Measurements from ENCODE around the gene FGFR2.
"Not testable (repeated sequence)": the region's sequence is repeated elsewhere in the genome, so short reads cannot be mapped to it uniquely, and the experiment has no call there.

The FGFR2 gene

DNA sequence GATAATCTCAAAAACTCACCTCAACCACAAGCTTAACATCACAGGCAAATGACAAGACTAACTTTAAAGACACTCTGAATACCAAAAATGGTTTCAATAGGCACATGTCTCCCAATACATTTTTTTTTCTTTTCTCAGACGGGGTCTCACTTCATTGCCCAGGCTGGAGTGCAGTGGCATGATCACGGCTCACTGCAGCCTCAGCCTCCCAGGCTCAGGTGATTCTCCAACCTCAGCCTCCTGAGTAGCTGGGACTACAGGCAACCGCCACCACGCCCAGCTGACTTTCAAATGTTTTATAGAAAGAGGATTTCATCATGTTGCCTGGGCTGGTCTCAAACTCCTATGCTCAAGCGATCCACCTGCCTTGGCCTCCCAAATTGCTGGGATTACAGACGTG is 77.7 kb downstream of the FGFR2 start:
- DNase-seq: not testable (repeated sequence)

DNA sequence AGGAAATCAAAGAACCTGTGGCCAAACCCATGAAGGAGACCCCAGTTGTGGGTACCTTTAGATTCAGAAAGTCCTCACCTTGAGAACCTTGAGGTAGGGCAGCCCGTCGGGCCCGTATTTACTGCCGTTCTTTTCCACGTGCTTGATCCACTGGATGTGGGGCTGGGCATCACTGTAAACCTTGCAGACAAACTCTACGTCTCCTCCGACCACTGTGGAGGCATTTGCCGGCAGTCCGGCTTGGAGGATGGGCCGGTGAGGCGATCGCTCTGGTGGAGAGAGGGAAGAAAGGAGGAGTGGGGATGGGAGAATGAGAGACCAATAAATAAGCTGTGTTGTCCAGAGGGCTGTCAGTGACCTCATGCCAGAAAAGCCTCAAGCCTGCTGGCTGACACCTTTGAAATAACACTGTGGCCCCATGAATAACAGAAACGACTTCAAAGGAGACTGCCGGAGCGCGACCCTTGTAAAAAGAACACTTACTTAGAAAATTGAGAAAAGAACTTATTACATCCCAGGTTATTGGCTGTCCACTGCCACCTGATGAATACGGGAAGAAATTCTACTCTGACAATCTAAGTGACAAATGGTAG is 78.2 kb downstream of the FGFR2 start:
- no peak for DNase-seq

DNA sequence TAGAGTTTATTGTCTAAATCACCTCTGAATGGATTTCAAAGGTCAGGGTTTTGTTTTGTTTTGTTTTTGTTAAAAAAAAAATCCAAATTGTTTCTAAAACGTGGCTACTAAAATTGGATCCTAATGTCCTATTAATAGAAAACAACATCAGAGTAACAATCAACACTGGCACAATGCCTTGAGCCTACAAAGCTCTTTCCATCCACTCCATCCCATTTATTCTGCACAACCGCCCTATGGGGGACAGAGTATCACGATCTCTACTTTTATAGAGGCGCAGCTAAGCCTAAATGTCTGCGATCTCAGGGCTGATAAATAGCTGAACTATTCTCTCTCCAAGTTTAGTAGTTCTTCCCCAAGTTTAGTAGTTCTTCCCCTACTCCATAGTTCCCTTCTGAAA is 78.8 kb downstream of the FGFR2 start:
- DNase-seq: no peak

DNA sequence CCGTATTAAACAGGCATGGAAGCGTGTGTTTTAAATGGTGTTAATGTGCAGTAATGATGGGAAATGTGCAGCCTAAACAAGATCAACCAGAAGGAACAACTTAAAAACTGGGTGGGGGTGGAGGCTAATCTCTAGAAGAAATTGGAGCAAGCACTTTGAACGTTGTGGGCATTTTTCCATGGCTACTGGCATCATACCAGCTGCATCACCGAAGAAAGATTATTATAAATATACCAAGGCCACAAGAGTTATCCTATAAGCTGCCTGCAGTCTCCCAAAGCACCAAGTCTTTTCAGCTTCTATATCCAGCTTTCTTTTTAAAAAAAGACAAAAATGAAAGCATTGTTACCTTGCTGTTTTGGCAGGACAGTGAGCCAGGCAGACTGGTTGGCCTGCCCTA is 79.9 kb downstream of the FGFR2 start:
- no peak for DNase-seq

DNA sequence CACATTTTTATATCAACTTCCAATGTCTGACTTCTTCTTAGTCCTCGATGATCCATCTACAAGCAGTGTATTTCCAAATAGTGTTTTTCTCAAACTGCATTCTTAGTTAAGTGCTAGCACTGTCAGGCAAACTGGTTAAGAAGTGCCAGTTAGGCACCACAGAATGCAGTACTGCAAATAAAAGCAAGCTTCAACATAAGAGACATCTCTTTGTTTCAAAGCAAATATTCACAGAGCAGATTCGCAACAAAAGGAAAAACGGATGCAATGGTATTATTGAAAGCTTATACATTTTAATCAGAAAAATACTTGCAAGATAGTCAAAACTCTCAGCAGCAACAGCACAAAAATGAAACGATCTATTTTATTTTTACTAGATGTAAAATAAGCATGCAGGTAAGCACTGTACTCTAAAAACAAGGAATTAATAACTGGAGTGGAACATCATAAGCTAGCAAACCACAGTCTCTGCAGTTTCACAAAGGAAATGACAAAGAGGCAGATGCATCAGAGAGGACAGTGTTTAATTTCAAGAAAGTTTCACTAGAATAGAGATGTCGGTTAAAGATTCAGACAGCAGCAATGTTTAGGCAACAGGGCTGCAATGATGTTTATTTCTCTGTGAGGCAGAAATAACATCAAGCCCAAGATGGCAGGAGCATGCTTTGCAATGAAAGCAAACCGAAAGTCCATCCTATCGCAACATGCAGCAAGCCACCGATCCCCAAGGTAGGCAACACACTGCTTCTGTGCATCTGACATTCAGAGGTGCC is 82.0 kb downstream of the FGFR2 start:
- no peak for DNase-seq

DNA sequence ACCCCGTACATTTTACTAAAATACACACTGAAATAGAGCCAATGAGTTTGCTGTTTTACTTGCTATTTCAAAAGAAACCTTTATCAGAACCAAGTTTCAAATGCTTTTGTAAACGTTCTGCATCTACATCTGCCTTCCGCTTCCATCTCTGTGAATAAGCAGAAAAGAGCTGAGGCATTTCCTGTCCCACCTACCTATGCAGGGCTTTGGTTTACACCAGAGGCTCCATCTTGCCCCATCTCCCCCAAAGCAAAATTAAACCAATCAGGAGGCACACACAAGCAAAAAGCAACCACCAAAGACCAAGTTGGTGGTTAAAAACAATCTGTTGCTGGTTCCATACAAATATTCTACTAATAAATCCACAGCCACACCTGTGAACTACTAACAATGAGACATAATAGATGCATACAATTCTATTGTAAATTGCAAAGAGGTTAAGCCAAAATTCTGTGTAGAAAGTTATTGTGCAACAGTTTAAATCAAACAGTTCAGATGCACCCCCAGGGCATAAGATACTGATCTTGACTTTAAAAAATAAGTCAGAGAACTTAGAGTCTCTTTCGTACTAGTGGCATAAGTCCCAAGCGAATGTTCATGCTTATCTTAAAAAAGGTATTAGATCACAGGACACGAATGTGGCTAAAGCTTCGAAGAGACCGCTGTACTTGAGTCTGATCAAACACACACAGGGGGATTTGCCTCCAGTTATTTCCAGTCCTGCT is 83.9 kb downstream of the FGFR2 start:
- DNase-seq: no peak

DNA sequence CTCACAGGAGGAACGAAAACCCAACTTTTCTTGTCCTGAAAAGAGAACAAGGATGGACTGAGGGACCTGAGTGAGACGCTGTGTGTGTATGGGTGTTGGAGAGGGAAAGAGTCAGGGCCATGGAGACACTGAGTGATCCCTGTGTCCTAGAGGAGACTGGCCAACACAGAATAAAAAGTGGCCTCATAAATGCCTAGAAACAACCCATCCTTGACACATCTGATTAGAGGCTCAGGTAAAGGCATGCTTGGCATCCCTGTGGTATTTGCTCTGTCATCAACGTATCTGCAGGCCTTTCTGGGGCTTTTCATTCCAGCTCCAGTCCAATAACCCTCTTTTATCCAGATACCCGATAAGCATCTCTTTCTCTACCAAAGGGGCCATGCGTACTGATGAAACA is 86.3 kb downstream of the FGFR2 start:
- DNase-seq: no peak

DNA sequence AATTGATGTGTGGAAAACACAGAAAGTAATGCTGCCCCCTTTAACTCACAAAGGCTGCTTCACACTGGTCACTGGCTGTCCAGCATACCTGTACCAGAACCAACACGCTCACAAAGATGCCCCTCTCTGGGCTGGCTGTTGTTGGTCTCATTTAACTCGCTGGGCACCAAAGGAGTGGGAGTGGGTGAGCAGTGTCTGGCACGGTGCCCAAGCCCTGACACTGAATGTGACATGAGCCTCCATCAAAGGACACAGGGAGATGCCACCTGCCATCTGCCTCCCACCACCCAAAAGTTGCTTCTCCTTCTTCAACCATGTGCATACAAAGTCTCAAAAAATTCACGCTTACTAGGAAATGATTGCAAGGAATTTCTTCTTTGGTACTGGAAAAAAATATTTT is 86.8 kb downstream of the FGFR2 start:
- no peak for DNase-seq

DNA sequence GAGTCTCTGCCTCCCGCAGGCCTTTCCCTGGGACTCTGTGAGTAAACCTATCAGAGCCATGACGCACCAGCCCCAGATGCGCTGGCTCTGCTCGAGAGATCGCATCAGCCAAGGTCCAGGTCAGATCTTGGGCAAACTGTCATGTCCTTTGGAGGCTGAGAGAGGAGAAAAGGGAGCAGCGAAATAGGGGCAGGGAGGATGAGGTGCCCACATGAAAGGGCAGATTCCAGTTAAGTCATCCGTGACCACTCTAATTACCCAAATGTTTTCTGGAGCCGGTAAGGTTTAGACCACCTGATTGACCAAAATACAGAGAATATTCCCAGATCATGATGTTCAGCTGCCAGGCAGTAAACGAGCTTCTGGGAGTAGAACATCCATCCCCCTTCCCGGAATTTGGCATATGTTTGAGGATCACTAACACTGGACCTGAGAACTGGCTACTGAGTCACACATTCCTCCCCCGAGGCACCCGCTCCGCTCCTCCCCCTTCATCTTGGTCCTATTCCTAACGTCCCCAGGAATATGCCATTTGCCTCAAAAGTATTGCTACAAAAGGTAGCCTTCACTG is 88.0 kb downstream of the FGFR2 start:
- DNase-seq: no peak

DNA sequence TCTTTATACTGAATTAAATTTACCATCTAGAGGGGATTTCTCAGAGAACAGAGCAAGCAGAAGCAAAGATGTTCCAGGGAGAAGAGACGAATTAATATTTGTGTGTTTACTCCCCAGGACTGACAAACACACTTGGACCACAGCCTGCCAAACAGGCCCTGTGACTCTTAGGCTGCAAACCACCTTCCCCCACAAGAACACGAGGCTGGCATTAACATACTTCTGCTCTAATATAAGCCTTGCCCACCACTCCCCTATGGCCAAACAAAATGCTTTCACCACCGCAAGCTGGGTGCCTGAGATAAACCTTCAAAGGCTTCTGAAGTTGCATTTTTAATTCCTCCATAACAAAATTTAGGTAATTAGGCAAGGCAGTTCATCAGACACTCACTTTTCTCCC is 88.4 kb downstream of the FGFR2 start:
- DNase-seq: no peak

DNA sequence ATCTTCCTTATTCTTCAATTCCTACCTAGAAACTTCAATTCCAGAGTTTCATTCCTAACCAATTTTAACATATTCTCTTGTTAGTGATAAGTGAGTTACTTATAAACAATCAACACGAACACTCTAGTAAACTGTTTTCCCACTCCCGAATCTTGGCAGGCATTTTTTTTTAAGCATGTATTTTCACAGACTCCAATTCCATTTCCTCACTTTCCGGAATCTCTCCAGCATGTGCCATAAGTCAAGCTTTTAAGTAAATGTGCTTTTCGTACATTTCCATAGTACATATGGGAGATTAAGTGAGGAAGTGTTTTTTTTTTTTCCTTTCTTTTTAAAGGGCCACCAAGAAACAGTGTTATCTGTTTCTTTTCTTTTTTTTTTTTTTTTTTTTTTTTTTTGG is 89.1 kb downstream of the FGFR2 start:
- no peak for DNase-seq

DNA sequence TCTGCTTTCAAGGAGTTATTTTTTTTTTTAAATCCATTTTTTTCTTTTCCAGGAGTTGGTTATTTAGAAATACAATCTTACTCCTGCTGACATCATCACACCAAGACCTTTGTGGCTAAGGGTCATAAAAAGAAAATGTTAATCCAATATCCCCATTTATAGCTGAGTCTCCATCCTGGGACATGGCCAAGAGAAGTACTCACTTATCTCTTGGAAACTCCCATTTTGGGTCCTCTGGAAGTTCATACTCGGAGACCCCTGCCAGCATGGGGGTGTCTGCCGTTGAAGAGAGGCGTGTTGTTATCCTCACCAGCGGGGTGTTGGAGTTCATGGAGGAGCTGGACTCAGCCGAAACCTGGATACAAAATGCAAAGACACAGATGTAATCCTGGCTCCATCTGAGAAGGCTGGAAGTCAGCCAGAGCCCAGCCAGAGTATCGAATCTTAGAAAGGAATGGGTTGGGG is 94.6 kb downstream of the FGFR2 start:
- no peak for DNase-seq

DNA sequence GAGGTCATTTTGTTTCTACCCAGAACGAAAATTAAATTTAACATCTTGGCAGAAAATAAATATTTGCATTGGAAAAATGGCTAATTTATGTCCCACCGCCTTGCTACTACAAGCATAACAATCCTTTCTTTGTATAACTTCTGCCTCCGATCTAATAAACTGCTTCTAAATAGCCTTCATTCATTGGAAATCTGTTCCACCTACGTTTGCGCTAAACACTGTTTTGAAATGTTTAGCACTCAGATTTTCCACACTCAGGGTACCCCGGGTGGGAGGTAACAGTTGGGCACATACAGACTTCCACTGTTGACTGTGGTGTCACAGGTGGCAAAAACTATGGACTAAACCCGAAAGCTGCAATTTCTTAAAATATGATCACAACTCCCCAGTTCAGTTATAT is 96.4 kb downstream of the FGFR2 start:
- DNase-seq: no peak

DNA sequence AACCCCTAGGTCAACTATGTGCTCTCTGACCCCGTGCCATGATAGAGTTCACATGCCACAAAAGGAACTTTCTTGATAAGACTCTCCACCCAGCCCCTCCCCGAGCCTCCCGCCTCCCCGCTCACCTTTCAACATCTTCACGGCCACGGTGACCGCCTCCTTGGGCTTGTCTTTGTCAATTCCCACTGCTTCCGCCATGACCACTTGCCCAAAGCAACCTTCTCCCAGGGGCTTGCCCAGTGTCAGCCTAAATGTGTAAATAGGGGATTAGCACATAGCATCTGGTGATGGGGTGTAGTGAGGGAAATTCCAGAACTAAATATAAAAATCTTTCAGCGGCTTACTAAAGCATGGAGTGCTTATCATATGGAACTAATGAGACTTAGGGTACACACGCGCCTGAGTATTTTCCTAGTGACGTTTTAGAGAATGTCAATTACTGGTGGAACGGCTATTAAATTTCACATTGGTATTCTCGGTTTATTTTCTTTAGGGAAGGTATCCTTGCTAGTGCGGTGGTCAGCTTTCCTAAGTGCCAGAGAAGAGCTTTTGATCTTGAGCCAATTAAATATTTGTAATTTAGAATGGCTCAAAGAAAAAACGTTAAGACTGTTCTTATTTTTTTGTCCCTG is 97.4 kb downstream of the FGFR2 start:
- no peak for DNase-seq

DNA sequence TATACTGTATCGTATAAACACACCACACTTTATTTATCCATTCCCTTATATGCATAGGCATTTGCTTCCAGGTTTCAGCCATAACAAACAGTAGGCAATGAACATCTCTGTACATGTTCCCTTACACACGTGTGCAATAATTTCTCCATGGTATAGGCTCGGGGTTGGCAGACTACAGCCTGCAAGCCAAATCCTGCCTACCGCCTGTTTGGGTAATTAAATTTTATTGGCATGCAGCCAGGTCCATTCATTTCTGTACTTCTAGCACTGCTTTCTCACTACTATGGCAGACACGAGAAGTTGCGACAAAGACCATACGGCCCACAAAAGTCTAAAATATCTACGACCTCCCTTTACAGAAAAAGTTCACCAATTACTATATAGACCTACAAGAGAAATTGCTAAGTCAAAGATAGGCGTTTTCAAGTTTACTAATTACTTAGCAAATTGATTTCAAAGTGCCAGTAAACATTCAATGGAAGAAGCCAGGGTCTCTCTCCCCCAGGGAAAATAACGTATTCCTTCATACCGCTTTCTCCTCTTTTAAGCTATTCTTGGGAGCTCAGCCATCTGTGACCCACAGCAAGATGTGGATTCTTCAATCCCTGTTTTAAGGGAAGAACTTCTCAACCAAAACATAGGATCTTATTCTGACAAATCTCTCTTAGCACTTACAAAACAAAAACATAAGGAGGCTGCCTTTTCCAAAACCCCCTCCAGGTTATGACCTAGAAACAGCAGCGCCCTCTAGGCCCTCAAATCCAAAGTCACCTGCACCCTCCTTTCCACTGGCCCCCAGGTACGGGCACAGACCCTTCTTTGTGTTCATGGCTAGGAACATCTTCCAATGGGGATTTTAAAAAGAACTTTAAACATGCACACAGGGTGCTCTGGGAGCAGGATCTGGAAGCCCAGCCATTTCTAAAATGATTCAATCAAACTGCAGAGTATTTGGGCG is 100.5 kb downstream of the FGFR2 start:
- DNase-seq: no peak

DNA sequence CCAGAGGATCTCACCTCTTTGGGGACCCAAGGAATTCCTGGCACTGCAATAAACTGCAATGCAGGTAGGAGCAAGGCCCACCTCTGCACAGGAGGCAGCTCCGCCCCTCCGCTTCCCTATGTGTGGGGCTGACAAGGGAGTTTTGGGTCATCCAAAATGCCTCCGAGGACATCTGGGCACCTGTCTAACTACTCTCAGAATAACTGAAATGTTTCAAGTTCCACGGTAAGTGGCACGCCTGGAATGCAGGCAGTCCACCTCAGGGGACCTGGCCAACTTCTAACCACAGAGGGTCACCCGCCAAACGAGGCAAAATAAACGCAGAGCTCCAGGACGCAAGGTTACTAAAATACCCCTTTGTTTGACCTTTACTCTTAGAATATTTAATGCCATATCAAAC is 102.5 kb downstream of the FGFR2 start:
- no peak for DNase-seq

DNA sequence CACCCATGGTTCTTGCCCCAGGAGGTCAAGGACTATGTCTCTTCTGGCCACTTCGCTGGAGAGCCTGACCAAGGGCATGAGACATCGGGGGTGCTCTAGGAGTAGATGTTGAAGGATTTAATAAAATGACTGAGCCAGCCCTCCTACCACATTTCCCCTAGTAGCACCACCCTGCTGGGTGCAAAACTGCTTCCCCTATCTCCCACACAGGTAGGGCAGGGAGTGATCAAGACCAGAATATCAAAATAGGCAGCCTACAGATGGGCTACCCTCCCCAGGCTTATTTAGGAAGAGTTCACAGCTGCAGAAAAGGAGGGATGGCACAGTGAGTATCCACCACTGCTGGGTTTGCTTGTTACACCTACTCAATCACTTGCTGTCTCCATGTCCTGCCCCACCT is 103.9 kb downstream of the FGFR2 start:
- DNase-seq: no peak

DNA sequence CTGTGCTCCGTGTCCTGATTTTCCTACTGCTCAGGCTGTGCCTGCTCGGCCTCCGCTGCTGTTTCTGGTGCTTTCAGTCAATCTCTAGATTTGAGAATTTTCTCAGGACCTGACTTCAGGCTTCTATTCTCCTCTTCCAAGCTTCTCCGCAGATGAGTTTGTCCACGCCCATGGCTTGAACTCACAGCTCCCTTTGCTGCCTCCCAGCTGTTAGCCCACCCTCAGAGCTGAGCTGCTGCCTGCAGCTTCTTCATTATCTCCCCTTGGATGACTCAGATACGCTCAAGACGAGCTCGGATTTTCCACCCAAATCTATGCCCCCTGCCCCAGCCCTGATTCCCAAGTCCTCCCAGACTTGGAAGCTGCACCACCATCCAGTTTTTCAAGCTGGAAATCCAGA is 104.7 kb downstream of the FGFR2 start:
- DNase-seq: no peak

DNA sequence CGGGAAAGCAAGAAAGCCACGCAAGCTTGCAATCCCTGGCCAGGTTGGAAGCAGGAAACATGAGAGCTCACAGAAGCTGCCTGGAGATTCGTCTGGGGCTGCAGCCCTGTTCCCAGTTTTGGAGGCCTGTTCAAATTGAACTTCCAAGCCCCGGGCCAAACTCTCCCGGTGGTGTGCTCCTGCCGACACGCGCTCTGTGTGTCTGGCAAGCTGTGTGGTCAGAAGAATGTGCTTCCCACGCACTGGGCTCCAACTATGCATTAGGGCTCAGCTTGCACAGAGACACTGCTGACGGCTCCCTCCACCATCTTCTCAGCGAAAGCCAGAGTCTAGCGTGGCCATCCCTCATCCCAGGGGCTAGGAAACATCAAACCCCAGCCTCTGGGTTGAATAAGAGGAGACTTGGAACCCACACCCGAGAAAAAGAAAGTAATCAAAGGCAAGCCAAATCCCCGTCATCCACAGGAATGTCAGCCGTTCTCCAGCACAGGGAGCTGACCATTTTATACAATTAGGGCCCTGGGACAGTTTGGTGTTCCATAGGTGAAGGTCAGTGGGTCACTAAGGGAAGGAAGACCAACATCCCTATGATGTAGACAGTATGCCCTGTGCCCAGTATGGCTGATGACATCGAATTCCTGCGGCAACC is 107.2 kb downstream of the FGFR2 start:
- no peak for DNase-seq

DNA sequence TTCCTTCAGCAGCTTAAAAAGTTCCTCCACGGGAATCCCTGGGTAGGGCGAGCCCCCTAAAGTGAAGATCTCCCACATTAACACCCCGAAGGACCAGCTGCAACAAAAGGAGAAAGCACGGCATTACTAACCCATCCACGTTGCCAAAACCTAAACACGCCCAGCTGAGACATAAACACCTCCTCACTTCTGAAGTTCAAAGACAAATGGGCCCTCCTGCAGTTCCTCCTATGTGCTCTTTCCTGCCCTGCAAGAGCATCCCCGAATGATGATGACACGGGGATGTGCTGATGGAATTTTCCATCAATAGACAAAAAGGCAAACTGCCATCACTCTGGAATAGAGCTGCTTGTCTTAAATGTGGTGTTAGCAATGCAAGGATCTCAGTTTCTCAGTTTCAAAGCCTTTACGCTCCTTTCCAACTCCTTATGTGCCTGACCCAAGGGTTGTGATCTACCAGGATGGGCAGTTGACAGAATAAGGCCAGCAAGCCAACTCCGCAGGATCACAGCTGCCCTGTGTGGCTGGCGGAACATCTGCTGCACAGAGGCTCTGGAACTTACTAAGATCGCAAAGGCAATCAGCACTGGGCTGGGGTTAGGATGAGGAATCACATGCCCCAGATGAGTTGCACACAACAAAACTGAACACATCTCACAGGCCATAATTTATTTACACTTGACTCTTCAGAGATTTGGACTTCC is 112.7 kb downstream of the FGFR2 start:
- DNase-seq: no peak

DNA sequence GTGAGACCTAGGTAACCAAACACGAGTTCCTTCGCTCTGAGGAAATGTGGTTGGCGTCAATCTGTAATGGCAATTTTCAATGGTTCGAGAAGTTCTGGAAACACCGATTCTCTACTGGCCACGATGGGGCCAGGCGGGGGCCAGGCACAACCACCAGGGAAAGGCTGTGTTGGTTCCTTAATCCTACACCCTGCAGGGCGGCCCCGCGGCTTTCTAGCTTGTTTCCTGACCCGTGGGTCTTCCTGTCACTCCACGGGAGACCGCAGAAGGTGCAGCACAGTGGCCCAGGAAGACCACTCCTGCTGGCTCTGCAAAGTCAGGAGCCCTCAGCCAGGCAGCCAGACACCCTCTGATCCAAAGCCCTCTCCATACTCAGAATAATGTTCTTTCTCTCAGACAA is 113.4 kb downstream of the FGFR2 start:
- no peak for DNase-seq
